HG03558 (cell line): ENCODE measurements around the gene GRM7.

Source experiments
- ATAC-seq: cut with Tn5 transposase; IDR thresholded peaks from one replicate; pipeline ENCODE4 v1.9.1; 2021; ENCODE audit warnings: moderate number of reproducible peaks; ENCODE audit not compliant: unreplicated experiment; ENCODE audit errors: extremely low read depth

GRM7 gene

DNA sequence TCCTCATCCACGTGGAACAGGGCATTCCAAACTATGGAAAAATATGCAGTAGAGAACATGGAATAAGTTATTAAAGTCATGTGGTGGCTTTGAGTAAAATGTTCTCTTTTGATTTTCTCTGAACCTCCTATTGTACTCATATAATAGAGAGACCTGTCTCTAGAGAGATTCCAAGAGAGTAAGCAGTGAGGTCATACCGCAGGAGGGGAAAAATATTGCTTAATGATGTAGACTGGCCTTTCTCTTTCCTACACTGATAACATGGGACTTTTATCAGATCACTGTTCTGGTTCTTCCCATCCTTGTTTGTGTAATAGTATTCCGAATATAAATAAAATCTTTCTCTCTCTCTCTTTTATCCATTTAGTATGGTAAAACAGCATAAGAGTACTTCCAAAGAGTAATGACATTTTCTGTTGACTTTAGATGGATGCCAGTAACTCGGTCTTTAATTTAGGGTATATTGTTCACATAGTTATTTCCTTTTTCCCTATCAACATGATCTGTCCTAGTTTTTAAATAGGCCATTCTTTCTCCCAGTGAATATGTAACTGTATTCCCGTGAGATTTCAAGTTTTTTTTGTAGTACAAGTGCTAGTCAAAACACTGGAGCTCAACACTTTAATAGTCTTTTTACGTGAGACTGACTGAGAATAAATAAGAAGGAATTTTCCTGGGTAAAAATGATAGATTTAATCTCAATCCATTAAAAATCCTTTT lies 826.7 kb downstream of the GRM7 start:
- ATAC-seq: no peak

DNA sequence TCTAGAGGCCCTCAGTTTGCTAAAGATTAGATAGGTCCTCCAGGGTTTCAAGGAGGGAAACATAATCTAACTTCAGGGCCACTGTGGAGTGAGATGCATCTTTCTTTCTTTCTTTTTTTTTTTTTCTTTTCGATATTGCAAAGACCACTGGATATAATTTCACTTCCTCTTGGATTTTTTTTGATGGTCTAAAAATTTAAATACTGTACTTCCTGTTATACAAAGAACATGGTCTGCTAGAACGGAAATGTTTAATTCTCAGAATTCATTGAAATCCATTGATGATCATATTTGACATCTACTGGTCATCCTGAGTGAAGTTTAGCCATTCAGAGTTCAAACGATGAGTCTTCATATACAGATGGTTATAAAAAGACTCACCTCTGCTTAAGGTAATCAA lies 832.0 kb downstream of the GRM7 start:
- ATAC-seq: no peak

DNA sequence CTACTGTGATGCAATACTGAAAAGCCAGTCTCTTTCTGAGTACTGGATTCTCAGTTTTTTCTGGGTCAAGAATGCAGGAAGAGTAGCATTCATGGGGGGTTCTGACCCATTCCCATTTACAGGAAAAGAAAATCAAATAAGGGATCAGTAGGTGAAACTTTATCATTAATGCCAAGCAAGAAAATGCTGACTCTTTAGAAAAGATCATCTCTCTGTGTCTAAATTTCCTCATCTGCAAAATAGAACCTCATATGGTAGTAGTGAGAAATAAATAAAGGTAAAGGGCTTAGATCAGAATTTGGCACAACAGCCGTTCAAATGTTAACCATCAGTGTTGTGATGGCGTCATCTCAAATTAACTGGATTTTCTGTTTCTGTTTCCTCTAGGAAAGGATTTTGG lies 833.1 kb downstream of the GRM7 start:
- ATAC-seq: no peak

DNA sequence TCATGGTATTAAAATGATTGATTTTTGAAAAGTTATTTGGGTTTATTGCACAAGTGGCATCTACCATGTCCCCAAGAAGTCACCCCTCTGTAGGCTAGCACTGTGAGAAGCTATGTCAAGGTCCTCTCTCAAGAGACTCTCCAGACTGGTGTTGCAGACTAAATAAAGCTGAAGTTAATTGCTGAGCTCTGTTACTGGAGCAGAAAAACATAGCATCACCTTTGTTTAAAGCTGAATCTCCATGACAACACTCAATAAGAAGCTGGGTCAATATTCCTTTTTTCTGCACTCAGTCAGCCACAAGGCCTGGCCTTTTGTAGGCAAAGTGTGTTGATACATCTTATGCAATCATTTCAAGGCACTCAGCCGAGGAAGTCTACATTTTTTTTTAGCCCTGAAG lies 834.1 kb downstream of the GRM7 start:
- no peak for ATAC-seq

DNA sequence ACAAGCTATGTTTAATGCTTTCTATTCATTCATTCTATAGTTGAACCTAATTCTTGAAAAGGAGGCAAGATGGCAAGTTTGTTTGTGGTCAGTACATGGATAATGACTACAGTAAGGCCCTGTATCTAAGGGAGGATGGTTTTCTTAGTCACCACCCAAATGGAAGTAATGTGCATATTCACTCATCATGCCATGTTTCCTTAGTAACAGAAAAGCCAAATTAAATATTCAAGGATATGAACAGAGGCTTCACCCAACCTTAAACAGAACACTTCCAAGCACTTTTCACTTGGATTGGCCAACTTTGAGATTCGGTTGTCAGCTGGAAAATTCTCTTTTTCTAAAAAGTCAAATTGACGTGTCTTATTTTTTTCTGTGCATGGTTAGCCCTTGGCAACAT lies 835.4 kb downstream of the GRM7 start:
- no peak for ATAC-seq

DNA sequence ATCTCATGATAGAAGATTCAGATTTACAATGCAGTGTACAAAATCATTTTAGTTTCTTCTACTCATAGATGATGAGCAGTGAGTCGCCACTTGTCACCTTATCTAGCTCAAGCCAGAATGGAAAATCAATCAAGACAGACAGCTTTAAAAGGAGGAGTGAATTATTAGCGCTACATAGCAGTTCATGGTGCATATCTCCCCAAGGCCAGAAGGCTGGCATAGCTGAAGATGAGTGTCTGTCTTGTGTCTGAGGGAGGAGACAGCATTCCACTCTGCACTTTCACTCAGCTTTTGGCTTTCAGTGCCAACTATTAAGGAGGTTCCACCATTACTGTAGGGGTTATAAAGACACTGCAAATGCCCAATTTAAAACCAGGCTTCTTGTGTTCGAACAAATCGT lies 836.6 kb downstream of the GRM7 start:
- ATAC-seq: no peak

DNA sequence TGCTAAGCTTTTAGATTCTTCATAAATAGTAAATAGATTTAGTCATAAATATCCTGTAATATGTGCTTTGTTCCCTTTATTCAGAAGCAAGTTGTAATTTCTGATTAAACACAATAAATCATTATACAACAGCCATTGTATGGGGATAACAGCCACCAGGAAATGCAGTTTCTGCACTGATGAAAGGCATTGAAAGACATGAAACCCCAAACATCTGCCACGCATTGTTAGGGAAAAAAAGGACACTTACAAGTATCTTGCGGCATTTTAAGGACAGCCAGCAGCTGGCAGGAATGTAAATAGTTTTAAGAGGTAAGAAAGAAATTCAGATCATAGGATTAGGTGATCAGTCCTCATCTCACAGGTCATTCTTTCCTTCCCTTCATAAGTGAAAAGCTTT lies 839.6 kb downstream of the GRM7 start:
- ATAC-seq: no peak

DNA sequence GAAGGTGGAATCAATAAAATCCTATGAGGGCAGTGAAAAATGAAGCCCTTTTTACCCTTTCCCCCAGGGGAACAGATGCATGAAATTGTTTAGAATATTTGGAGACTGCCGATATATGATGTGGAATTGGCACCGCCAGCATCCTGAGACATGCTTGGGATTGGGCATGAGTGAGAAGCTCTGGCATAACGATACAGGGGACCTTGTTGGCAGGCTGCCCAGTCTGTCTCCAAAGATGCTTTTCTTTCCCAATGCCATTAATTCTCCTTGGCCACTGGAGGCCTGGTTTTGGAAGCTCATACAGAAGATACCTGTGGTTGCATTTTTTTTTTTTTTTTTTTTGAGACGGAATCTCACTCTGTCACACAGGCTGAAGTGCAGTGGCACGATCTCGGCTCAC lies 840.1 kb downstream of the GRM7 start:
- no peak for ATAC-seq

DNA sequence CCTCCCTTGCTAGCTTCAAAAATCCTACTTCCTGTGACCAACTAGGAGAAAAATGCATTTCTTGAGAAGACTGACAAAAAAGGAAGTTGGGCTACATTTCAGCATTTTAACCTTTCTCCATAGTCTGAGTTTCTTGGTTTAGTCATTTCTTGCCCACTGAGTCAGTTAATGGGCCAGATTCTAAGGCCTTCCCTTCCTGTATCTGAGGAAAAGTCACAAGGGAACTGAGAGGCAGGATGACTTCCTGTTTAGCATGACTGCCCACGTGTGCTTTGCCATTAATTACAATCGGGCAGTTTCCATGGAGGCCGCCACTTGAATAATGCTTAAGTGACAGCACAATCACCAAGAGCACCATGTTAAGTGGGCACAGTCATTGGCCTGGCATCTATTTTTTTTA lies 846.3 kb downstream of the GRM7 start:
- ATAC-seq: no peak

DNA sequence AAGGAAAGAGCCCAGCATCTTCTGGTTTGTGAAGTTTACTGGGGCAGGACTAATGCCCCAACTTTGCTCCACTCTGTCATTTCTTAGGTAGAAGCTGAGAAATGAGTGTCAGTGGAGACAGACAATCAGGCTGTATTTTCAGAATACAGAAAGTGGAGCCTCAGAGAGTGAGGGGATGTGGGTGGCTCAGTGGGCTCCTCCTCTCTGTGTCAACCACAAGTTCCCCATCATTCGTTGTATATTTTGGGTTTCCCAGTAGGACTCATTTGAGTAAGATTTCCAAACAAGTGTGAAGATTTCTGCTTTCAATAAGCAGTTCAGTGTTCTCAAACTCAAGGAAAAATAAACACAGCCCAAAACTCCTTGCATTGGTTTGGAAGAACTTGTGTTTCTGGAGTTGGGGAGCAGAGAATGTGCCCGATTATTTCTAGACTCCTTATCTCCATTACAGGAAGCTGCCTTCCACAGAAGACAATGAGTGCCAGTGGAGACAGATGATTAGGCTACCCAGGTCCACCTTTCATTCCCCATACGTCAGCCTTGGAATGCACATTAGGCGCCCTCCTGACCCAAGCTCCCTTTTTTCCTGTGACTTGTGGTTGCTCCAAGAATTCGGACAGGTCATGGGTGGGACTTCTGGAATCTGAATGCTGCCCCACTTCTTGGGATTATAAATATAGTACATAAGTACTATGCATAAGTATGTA lies 848.6 kb downstream of the GRM7 start:
- no peak for ATAC-seq

DNA sequence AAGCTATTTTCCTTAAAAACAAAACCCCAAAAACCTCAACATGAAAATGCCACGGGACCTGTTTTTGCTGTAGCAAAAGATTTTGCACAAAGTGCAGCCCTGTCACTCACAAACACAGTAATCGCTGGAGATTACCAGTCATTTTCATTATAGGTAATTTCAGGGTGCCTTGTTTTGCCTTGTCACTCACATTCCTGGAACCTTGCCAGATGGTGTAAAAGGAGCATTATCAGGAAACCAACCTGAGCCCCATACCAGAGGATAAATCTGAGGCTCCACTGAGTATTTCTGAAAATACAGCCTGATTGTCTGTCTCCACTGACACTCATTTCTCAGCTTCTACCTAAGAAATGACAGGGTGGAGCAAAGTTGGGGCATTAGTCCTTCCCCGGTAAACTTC lies 849.4 kb downstream of the GRM7 start:
- no peak for ATAC-seq

DNA sequence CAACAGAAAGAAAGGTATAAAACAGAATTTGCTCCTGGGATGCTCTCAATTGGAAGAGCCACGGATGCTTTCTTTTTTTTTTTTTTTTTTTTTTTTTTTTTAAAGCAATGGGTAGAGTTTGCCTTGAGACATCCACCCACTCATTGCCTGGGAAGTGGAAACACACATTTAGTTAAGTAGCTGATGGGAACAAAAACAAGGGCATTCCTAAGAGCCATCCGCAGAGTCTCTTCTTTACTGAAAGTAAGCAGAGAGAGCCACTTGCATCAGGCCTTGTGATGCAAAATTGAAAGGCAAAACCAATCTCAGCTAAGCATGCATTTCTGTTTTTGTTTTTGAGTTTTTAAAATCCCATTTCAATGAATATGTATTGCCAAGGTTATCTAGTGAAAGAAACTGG lies 852.8 kb downstream of the GRM7 start:
- no peak for ATAC-seq

DNA sequence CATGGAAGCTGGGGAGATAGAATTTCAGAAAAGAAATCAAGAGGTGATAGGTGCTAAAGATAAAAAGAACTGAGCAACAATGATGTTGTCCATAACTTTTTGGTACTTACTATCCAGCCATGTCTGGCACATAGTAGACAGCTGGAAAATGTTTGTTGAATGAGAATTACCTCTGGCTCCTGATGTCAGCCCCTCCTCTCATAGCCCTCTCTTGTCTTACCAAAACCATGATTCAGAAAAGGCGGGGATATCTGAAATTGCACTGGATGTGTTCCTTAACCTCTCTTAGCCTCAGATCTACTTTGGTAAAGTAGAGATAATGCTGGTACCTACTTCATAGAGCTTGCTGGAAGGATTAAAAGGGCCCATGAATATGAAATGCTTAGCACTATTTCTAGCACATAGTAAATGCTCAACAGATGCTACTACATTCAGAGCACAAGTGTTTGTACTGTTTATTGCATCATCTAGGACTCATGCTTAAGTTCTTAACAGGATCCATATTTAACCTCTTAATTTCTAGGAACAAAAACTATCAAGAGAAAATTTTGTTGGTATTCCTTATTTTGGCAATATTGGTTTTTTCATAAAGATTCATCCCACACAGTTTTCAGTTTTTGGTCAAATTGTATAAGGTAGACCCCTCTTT lies 859.9 kb downstream of the GRM7 start:
- ATAC-seq: no peak

DNA sequence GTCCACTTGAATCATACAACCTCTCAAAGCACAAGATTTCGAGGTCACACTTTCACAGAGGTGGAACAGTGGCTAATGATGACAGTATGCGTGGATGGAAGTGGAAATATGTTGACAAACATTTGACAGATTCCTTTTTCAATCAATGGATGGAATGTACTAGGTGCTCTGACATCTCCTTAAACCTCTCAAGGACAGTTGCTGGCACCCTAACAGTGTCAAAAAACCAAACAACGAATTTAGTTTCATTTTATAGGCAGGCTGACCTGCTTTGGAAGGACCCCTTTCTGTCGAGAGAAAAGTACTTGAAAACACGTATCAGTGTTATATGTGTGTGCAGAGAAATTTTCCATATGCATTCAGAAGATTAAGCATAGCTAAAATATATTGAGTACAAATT lies 861.0 kb downstream of the GRM7 start:
- ATAC-seq: no peak

DNA sequence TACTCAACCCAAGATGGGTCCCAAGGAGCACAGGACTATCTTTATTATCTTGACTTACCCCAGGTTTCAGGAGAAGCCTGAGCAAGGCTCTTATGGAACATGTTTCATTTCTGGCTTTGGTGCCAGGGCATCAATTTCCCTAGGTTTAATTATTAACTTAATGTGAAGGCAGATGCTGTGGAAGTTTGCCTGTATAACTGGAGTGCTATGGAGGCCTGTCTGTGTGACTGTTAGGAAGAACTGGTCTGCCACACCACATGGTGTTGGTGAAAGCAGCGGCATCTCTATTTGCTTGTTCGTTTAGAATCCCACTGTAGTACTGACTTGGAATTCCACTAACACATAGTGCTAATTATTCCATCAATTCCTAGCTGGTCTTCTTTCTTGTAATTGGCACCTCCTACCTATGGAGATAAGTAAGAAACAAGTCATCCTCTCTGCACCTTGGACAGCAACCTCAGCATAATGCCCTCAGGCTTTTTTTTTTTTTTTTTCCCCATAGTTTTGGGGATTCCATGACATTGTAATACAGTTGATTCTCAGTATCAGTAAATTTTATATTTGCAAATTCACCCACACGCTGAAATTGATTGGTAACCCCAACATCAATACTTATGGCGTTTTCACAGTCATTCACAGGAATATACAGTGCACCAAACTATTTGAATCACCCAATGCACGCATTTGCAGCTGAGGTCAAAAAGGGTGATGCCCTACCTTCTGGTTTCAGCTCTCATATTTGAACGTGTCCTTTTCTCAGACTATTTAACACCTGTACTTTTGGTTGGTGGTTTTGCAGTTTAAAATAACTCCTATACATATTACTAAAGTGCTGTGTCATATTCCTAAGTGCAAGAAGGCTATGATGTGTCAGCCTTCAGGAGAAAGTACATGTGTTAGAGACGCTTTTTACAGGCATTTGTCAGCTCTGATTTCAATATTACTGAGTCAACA lies 867.9 kb downstream of the GRM7 start:
- ATAC-seq: no peak

DNA sequence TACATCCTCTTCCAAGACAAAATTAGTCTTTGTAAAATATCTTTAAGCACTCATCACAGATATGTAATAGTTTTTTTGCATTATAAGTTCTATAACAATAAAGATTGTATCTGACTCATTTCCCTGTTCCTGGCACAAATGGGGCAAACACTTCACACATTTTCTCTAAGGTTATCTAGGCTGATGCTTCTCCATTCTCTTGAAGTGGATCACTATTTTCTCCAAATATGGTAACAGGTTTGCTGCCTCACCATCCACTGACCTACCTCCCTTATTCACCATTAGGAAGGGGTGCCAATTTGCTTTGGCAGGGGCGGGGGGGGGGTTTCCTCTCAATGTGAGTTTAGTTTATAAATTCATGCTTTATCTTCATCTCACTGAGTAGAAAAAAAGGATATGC lies 873.0 kb downstream of the GRM7 start:
- ATAC-seq: no peak

DNA sequence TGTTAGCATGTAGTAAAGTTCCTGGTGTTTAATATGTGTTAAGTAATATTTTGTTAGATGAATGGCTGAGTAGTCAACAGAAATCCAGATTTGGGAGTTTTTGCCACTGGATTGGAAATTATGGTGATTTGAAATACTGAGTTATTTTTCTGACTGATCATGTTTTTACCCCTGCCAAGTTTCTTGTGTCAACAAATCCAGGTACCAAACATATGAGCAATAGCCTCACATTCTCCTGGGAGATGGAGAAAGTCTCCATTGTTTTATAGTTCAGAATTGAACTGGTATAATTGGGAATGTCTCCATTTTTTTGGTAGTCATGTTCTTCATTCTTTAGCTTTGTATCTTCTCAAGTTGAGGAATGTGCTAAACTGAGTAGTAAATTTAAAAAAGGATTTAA lies 873.5 kb downstream of the GRM7 start:
- no peak for ATAC-seq

DNA sequence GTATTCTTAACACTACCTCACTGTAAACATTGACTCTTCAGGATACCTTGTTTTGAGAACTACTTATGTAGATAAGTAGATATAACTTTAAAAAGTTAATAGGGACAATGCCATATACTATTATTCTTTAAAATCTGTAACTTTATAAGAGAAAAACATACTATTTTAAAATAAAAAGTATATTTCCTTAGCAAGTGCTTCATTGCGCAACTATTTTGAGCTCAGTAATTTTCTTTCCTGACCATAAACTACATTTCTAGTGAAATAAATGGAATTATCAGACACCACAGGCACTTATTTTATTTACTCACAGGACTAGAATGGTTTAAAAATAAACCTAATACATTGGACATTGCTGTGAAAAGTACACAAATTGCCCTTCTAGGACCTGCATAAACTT lies 876.3 kb downstream of the GRM7 start:
- no peak for ATAC-seq

DNA sequence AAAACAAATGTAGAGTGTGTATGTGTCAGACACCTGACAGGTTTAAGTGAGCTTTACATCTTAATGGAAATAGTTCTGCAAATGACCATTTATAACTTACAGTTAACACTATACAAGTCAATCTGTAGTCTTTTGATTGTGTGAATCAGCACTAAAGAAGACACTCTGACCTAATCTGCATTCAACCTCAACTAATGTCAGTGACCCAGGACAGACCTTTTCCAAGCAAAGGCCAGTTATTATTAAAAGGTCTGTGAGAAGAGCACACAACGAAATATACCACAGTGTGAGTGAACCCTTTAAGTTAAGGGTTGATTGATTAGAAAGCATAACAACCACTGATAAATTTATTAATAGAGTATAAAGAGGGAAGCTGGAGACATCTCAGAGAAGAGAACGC lies 878.8 kb downstream of the GRM7 start:
- no peak for ATAC-seq

DNA sequence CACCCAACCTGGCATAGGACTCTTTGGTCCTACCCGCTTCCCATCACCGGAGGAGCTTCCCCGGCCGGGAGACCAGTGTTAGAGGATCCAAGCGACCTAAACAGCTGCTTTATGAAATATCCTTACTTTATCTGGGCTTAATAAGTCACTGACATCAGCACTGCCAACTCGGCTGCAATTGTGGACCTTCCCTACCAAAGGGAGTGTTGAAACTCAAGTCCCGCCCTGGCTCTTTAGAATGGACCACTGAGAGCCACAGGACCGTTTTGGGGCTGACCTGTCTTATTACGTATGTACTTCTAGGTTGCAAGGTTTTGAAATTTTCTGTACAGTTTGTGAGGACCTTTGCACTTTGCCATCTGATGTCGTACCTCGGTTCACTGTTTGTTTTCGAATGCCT lies 879.5 kb downstream of the GRM7 start:
- no peak for ATAC-seq

DNA sequence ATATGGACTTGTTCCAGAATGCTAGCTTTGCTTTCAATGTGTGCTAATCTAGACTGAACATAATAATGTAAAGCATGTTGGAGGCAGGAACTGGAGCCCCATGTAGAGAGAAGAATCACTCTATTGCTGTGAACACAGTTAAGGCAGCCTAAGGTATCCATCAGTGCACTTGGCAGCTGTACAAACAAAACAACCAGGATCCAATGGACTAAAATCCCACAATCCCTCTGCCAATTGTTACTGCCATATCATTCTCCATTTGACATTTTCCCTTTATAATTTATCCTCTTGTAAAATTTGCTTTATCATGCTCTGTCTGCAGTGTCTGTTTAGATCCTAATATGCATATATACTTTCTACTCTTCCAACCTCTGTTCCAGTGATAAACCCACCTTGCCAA lies 883.9 kb downstream of the GRM7 start:
- ATAC-seq: no peak
